IMR-90 (cell line): ENCODE results near the gene C12orf75.

Experiments
- CEBPB ChIP-seq: IDR thresholded peaks from 2 replicates; pipeline ENCODE4 v1.6.1; 2012; ENCODE audit warnings: low read depth, low read length, improper control_type of control experiment
- POLR2A ChIP-seq: IDR thresholded peaks from 2 replicates; pipeline ENCODE4 v1.6.1; 2012; ENCODE audit warnings: mild to moderate bottlenecking, low read depth, low read length
- RAD21 ChIP-seq: IDR thresholded peaks from 2 replicates; pipeline ENCODE4 v1.6.1; 2012; ENCODE audit warnings: low read length, improper control_type of control experiment

GRCh38 chr12:105294886-105295479 lies 35.5 kb upstream of the C12orf75 start:
- TF ChIP-seq POLR2A: no peak
- TF ChIP-seq RAD21: no peak
- TF ChIP-seq CEBPB: no peak
